ENCODE results near the gene ULK1.

DNA sequence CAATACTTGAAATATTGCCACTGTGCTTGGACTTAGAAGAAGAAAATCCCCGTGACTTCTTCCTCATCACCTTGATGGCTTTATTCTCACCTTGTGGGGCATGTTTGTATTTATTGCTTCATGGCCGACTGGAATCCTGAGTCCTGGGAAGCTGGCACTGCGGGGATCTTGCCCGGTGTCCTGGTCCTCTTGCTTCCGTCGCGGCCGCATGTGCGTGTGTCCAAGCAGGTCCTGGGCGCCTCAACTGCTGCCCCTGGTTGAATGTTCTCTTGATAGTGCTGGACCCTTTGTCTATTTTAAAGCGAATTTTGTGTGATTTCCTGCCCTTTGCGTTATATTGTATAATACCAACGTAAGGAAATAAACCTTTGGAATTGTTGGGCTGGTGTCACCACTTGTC lies 28.4 kb downstream of the ULK1 start:
- TF ChIP-seq POLR2A (IDR thresholded peaks at IDR 0.05; ENCODE audit: low read depth, low read length) (no peak), POLR2AphosphoS5 (IDR thresholded peaks at IDR 0.05; ENCODE audit: low read depth, low read length) (no peak), POU2F2 (IDR thresholded peaks at IDR 0.05; ENCODE audit: low read depth, low read length) (no peak), TAF1 (IDR thresholded peaks at IDR 0.05; ENCODE audit: low read depth, low read length) (no peak), SPI1 (IDR thresholded peaks at IDR 0.05; ENCODE audit: low read depth, low read length) (no peak)
